ENCODE results near the gene SHISA8.

SHISA8 gene

DNA sequence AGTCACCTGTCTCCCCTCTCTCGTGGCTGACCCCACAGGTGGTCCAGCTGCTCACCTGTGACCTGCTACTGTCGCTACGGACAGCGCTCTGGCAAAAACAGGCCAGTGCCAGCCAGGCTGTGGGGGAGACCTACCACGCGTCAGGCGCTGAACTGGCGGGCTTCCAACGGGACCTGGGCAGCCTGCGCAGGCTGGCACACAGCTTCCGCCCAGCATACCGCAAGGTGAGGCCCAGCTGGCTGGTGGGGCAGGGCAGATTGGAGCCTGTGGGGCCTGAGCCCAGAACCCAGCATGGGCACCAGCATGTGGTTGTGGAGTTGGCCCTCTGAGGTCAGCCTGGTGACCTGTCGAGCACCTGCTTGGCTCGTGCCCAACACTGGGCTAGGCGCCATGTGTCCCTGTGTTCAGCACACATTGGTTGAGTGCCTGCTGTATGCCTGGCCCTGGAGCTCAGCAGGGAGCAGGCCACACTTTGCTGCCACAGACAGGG is 11.9 kb downstream of the SHISA8 start:
- Histone ChIP-seq H3K27ac (ENCODE audit: low read depth, low read length) (no peak overlapping the region), H3K36me3 (ENCODE audit: low read length) (peaks cover 6% of the 10 kb centered on the region), H3K4me3 (ENCODE audit: insufficient read depth, low read length, poor library complexity, severe bottlenecking) (no peak overlapping the region), H3F3A (ENCODE audit: insufficient read depth) (no peaks in the 10 kb centered on the region; the same call in 1 of the 2 replicates), H3K27me3 (ENCODE audit: low read length) (no peaks in the 10 kb centered on the region), H3K4me2 (ENCODE audit: low read depth, low read length, poor library complexity, severe bottlenecking) (no peak overlapping the region), H2AFZ (ENCODE audit: low read depth, low read length, severe bottlenecking) (no peak overlapping the region), H4K20me1 (ENCODE audit: low read depth, low read length) (no peaks in the 10 kb centered on the region), H3K9ac (ENCODE audit: low read length) (no peak overlapping the region), H3K9me3 (ENCODE audit: insufficient read depth, low read length) (no peaks in the 10 kb centered on the region), H3K79me2 (ENCODE audit: insufficient read depth, low read length) (no peaks in the 10 kb centered on the region), H3K9me2 (replicated peaks; ENCODE audit: insufficient read depth, low read length) (no peaks in the 10 kb centered on the region)
- TF ChIP-seq CTCF (IDR thresholded peaks at IDR 0.05; ENCODE audit: insufficient read depth, low read length, poor library complexity, severe bottlenecking), result no peak
- TF ChIP-seq EZH2phosphoT487 (conservative IDR thresholded peaks at IDR 0.05; ENCODE audit: low read length), result no peak

- Histone ChIP-seq H3K36me3 (ENCODE audit: low read length) (peaks cover 6% of the 10 kb centered on the region), H3F3A (ENCODE audit: insufficient read depth) (no peaks in the 10 kb centered on the region; the same call in 1 of the 2 replicates), H3K9me3 (ENCODE audit: insufficient read depth, low read length) (no peaks in the 10 kb centered on the region), H3K27ac (ENCODE audit: low read depth, low read length) (no peak overlapping the region), H2AFZ (ENCODE audit: low read depth, low read length, severe bottlenecking) (no peak overlapping the region), H3K27me3 (ENCODE audit: low read length) (no peaks in the 10 kb centered on the region), H3K9me2 (replicated peaks; ENCODE audit: insufficient read depth, low read length) (no peaks in the 10 kb centered on the region), H3K4me2 (ENCODE audit: low read depth, low read length, poor library complexity, severe bottlenecking) (no peak overlapping the region), H3K9ac (ENCODE audit: low read length) (no peak overlapping the region), H3K79me2 (ENCODE audit: insufficient read depth, low read length) (no peaks in the 10 kb centered on the region), H3K4me3 (ENCODE audit: insufficient read depth, low read length, poor library complexity, severe bottlenecking) (no peak overlapping the region), H4K20me1 (ENCODE audit: low read depth, low read length) (no peaks in the 10 kb centered on the region)
- no peak for TF ChIP-seq CTCF (IDR thresholded peaks at IDR 0.05; ENCODE audit: insufficient read depth, low read length, poor library complexity, severe bottlenecking)
- no peak for TF ChIP-seq EZH2phosphoT487 (conservative IDR thresholded peaks at IDR 0.05; ENCODE audit: low read length)
Observed at GRCh38 chr22:41902016-41902415, 12.9 kb downstream of the SHISA8 start.

DNA sequence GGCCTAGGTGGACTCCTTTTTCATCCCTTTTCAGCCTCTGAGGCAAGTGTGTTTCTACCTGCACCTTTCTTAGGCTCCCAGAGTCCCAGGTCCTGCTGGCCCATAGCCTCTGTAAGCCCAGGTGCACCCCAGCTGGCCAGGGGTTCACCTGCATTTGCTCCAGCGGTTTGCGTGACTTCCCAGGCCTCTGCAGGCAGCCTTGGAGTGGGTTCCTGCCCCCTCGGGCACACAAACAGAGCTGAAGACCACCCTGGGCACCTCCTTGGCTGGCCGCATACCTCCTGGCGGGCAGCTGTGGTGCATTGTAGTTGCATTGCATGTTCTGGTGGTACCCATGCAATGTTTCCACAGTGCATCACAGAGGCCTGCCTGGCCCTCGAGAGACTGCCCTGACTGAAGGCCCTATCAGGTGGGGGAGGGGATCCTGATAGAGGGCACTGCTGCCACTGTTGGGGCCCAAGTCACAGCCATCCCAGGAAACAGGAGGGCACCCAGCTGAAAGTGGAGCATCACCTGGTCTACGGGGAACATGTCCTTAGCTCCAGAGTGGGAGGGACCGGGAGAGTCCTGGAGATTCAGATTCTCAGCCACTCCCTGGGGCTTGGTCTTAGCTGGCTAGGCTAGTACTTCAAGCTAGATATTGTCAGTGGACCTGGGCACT is 14.1 kb downstream of the SHISA8 start:
- Histone ChIP-seq H4K20me1 (ENCODE audit: low read depth, low read length) (no peaks in the 10 kb centered on the region), H3K4me2 (ENCODE audit: low read depth, low read length, poor library complexity, severe bottlenecking) (no peak overlapping the region), H3K36me3 (ENCODE audit: low read length) (peaks cover 6% of the 10 kb centered on the region), H3K27me3 (ENCODE audit: low read length) (no peaks in the 10 kb centered on the region), H3K9me3 (ENCODE audit: insufficient read depth, low read length) (no peaks in the 10 kb centered on the region), H3F3A (ENCODE audit: insufficient read depth) (no peaks in the 10 kb centered on the region), H3K4me3 (ENCODE audit: insufficient read depth, low read length, poor library complexity, severe bottlenecking) (no peak overlapping the region), H3K9me2 (replicated peaks; ENCODE audit: insufficient read depth, low read length) (no peaks in the 10 kb centered on the region), H2AFZ (ENCODE audit: low read depth, low read length, severe bottlenecking) (no peak overlapping the region), H3K79me2 (ENCODE audit: insufficient read depth, low read length) (no peaks in the 10 kb centered on the region), H3K27ac (ENCODE audit: low read depth, low read length) (no peak overlapping the region), H3K9ac (ENCODE audit: low read length) (no peak overlapping the region)
- TF ChIP-seq CTCF (IDR thresholded peaks at IDR 0.05; ENCODE audit: insufficient read depth, low read length, poor library complexity, severe bottlenecking), result no peak
- TF ChIP-seq EZH2phosphoT487 (conservative IDR thresholded peaks at IDR 0.05; ENCODE audit: low read length), result no peak

Measured in SU-DHL-6 (cell line).